A172 (cell line): ENCODE data around the gene PTCD1. TPM values are rescaled to one million over a fixed set of nuclear protein-coding genes. Genes with fewer than 3 reads are reported as not detected.
A peak's percentile ranks its signal among the peaks of the same experiment; 100 is the strongest.
"Not testable (repeated sequence)": the region's sequence is repeated elsewhere in the genome, so short reads cannot be mapped to it uniquely, and the experiment has no call there.

Experiments used
- DNase-seq: peaks from one replicate; pipeline ENCODE4 v3.0.0-alpha.2; 2015; ENCODE audit warnings: low spot score
- total RNA-seq: library from RNA; depleted of rRNA; stranded (reverse); fragments of >200 nt; shearing (Covaris generic); gene quantifications from 2 replicates; pipeline ENCODE4 v1.2.3, GENCODE V29; 2014

The PTCD1 gene
- total RNA-seq, 1 experiment from 2014 or later = 38.5 TPM

- DNase-seq = no peak
Measured at GRCh38 chr7:99387912-99388311, 50.7 kb downstream of the PTCD1 start.

DNA sequence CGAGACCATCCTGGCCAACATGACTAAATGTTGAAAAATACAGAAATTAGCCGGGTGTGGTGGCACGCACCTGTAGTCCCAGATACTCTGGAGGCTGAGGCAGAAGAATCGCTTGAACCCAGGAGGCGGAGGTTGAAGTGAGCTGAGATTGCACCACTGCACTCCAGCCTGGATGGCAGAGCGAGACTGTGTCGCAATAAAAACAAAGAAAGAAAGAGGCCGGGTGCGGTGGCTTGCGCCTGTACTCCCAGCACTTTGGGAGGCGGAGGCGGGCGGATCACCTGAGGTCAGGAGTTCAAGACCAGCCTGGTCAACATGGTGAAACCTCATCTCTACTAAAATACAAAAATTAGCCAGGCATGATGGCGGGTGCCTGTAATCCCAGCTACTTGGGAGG, 51.4 kb downstream of the PTCD1 start:
- not testable (repeated sequence) for DNase-seq

- peak; percentile 55 for DNase-seq
Measured at GRCh38 chr7:99386584-99387238, 51.9 kb downstream of the PTCD1 start.

- no peak for DNase-seq
Measured at GRCh38 chr7:99385564-99385963, 53.0 kb downstream of the PTCD1 start.

- no peak for DNase-seq
Measured at GRCh38 chr7:99384523-99384922, 54.1 kb downstream of the PTCD1 start.

DNA sequence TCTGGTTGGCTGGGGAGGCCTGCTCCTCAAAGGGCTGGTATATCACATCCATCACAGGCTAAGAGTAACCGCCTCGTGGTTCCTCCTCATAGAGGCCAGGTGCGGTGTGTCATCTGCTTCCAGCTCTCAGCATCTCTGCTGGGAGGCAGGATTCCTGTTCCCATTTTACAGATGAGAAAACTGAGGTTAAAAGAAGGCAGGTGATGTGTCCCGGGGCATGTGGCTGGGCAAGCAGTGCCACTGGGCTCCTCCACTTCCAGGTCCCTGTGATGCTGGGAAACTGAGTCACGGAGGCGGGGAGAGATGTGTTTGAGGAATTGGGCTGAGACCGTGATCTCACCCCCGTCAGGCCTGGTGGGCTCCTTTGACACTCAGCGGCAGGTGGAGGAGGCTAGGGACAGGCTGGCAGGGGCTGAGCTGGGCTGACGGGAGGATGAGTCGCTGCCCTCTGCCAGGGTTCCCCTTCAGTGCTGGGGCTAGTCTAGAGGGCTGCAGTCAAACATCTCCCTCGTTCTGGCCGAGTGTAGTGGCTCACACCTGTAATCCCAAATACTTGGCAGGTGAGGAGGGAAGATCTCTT, 54.7 kb downstream of the PTCD1 start:
- DNase-seq = no peak

- DNase-seq = no peak
Measured at GRCh38 chr7:99383203-99383602, 55.4 kb downstream of the PTCD1 start.

DNA sequence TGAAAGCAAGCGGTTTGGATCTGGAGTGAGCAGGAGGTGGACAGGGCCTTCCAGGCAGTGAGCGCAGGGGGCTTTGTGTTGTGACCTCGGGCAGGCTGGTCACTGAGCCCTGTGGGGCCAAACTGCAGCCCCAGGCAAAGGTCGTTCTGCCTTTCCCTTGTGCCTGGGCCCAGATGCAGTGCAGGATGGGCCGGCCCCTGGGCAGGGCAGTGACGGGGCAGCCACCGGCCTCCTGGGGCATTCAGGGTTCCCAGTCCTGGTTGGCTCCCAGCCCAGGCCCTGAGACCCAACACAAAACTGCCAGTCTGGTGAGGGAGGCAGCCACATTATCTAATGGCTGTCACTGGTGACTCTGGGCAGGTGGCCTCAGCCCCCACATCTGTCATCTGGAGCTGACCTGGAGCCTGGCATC, 56.9 kb downstream of the PTCD1 start:
- no peak for DNase-seq

DNA sequence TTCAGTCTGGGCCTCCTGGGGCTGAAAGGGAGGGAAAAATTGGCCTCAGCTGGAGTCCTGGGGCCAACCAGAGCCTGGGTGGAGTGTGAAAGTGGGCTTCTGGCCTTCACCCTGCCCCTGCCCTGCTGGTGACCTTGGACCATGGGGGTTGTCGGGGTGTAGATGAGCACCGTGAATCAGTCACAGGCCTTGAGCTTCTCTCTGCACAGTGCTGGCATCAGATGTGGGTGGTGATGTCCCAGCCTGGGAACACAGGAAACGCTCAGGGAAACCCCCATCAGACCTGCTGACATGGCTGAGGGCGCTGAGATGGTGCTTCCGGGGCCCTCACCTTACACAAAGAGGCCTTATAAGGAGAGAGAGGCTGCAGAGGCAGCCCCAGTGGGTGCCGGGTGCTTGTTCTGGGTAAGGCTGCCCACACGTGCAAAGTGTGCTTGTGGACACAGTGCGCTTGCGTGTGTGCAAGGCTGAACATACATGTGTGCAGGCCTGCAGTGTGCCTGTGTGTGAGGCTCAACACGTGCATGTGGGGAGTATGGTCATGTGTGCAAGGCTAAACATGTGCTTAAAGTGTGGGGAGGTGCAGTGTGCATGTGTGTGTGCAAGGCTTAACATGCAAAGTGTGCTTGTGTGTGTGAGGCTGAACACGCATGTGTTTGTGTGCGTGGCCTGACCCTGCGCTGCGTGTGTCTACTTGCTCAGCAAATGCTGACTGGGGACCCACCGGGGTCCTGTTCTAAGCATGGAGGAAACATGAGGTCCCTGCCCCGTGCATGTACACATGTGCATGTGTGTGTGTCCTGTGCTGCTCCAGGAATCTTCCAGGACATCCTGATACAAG, 57.6 kb downstream of the PTCD1 start:
- DNase-seq = peak; percentile 69

GRCh38 chr7:99380032-99380822, 58.4 kb downstream of the PTCD1 start:
- peak; percentile 80 for DNase-seq

DNA sequence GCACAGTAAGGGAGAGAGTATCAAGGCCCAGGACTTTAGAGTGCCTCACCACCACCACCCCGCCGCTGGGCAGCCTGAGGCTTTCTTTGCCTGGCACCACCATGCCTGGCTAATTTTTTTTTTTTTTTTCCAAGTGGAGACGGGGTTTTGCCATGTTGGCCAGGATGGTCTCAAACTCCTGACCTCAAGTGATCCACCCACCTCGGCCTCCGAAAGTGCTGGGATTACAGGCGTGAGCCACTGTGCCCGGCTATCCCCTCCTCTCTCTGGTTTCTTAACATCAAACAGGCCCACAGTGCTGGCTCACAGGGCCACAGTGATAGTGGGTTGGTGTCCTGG, 58.9 kb downstream of the PTCD1 start:
- DNase-seq = not testable (repeated sequence)

DNA sequence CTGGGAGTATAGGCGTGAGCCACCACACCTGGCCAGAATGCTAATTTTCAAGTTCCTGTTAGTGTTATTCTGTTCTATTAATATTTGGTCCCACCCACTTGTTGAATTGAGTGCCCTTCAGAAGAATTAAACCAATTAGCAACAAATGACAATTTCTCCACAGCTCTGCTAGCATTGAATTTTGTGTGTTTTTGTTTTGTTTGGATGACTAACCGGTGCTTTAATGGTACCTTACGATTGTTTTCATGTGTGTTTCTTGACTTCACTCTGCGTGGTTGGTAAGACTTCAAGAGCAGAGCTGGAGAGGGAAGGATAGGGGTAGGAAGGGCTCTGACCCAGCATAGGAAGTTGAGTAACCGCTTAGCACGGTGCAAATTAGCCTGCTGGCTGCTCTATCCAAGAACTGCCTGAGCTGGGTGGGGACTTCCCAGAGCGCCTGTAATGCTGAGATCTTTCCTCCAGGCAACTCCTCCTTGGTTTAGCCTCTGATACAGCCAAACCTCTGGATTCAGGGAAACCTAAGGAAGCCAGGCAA, 59.5 kb downstream of the PTCD1 start:
- DNase-seq = peak; percentile 90

DNA sequence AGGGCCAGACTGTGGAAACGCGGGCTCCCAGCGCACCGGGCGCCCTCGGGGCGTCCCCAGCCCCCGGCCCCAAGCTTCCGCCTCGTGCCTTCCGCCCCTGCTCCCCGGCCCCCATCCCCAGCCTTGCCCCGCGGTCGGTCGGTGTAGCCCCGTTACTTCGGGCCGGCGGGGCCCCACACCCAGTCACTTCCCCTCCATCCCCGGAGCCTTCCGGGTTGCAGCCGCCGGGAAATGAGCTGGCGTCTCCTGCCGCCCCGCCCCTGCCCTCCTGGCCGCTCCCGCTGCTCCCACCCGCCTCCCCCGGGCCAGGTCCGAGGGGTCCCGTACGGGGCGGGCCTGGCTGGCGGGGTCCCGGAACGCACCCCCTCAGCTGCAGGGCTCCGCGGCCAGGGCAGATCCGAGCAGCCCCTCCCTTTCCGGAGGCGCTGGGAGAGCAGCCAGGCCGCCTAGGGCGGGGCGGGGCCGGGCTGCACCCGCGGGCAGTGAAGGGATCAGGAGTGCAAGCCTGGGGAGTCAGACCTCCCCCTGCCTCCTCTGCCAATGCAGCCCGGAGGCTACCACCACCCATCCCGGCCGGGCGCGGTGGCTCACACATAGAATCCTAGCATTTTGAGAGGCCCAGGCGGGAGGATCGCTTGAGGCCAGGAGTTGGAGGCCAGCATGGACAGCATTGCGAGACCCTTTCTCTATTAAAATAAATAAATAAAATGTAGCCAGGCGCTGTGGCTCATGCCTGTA, 63.4 kb downstream of the PTCD1 start:
- DNase-seq = peak; percentile 82

- peak; percentile 69 for DNase-seq
Measured at GRCh38 chr7:99374111-99375064, 64.2 kb downstream of the PTCD1 start, which contains the start of gene ARPC1B. Gene ARPC1B (plus strand): TSS chr7:99374730. CDS start chr7:99385715, 10,985 bp downstream.

DNA sequence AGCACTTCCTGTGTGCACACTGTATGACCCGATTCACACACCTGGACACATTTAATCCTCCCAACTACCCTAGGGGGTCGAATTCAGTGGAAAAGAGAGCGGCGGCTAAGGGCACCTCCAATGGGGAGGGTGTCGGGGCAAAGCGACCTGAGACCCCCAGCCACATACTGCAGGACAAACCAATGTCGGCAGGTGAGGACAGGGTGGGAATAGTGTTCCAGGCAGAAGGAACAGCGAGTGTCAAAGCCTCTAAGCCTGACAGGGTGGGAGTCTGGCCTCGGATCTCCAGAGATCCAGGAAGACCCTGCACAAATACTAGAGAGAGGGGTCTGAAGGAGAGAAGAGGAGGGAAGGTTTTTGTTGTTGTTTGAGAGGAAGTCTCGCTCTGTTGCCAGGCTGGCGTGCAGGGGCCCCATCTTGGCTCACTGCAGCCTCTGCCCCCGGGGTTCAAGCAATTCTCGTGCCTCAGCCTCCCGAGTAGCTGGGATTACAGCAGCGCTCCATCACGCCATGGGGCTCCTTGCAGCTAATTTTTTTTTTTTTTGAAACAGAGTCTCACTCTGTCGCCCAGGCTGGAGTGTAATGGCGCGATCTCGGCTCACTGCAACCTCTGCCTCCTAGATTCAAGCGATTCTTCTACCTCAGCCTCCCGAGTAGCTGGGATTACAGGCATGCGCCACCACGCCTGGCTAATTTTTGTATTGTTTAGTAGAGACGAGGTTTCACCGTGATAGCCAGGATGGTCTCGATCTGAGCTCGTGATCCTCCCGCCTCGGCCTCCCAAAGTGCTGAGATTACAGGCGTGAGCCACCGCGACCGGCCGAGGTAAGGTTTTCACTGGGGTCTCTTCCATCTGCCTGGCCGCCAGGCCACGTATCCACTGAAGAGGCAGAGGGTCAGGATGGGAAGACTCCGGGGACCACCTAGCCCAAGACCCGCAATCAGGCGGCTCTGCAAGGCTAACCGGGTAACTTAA, 65.2 kb downstream of the PTCD1 start:
- DNase-seq = no peak

GRCh38 chr7:99372275-99373090, 66.1 kb downstream of the PTCD1 start:
- no peak for DNase-seq

DNA sequence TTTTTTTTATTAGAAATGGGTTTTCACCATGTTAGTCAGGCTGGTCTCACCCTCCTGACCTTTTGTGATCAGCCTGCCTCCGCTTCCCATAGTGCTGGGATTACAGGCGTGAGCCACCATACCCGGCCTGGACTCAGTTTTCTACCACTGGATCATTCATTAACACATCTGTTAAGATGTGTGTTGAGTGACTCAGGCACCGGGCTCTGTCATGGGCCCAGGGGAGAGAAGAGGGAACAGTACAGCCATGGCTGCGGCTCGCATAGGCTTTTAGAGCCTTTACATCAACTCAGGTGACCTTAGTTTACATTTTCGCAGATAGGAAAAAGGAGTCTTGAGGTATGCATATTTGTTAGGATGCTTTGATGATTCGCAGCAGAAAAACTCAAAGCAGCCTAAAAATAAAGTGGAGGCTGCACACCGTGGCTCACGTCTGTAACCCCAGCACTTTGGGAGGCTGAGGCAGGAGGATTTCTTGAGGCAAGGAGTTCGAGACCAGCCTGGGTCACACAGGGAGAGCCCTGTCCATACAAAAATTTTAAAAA, 67.2 kb downstream of the PTCD1 start:
- no peak for DNase-seq
